Globus pallidus (tissue), 1 donor: ENCODE measurements around the gene GPR6.

Experiments used
- DNase-seq: peaks from one replicate; pipeline ENCODE4 v3.0.0-alpha.2; 2015; ENCODE audit warnings: low spot score

Gene GPR6

GRCh38 chr6:109999740-110000139, 21.6 kb downstream of the GPR6 start:
- no peak for DNase-seq

- no peak for DNase-seq
These were observed 24.6 kb downstream of the GPR6 start for GRCh38 chr6:110002676-110003075.

DNA sequence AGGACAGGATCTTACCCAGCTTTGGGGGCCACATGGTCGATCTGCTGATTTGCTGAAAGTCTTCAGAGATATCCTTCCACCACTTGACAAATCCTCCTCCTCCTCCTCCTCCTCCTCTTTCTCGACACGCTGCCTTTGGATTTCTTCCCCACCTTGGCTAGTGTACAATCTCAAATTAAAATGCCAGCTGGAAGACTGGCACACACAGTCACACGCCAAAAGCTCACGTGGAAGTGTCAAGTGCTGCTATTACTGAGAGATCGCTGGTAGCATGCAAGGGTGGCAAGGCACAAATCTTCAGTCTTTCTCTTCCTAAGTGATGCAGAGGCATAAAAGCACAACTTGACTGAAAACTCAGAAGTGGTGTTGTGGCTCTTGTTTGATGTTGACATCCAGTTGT, 35.3 kb downstream of the GPR6 start:
- DNase-seq = no peak

DNA sequence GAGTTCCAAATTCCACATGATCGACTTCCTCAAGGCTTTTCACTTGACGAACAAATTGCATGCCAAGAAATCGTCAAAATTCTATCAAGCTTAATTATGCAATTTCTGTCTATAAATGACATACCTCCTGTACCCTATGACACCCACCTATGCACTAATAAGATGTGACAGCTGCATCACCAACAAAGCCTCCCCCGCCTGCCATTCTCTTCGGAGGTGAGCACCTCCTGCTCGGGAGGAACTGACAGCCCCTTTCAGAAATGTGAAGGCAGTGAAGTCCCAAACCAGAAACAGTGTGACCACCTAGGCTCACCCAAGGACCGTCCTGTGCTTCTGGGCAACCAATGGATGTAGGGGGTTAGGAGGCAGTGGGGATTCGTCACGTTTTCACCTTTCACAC, 37.1 kb downstream of the GPR6 start:
- no peak for DNase-seq

GRCh38 chr6:110017306-110017705, 39.2 kb downstream of the GPR6 start:
- no peak for DNase-seq

- no peak for DNase-seq
These were observed 39.8 kb downstream of the GPR6 start for GRCh38 chr6:110017946-110018345.

GRCh38 chr6:110018486-110018885, 40.4 kb downstream of the GPR6 start:
- DNase-seq = no peak

GRCh38 chr6:110020888-110021287, 42.8 kb downstream of the GPR6 start:
- no peak for DNase-seq

- DNase-seq = no peak
These were observed 51.0 kb downstream of the GPR6 start for GRCh38 chr6:110029144-110029543.
